ENCODE results near the gene PON1.

Gene PON1

GRCh38 chr7:95261895-95262415, 62.4 kb downstream of the PON1 start:
- peaks cover 3% of the 10 kb centered on the region; the same call in 1 of the 2 replicates for H3K4me1 ChIP-seq (ENCODE audit: control insufficient read depth, insufficient read depth, low read length)
- no peaks in the 10 kb centered on the region for H3K9me3 ChIP-seq (ENCODE audit: control insufficient read depth, insufficient read depth, low read depth, low read length)
- no peak overlapping the region for H3K4me3 ChIP-seq (ENCODE audit: low read depth, low read length)
- no peak overlapping the region for H3K9ac ChIP-seq (ENCODE audit: low read length)
- H3K27me3 ChIP-seq (ENCODE audit: control insufficient read depth, insufficient read depth, low read length): no peaks in the 10 kb centered on the region
- H3K36me3 ChIP-seq (ENCODE audit: control insufficient read depth, insufficient read depth, low read length): no peaks in the 10 kb centered on the region
- H3K27ac ChIP-seq (ENCODE audit: low read depth, low read length): no peak overlapping the region

DNA sequence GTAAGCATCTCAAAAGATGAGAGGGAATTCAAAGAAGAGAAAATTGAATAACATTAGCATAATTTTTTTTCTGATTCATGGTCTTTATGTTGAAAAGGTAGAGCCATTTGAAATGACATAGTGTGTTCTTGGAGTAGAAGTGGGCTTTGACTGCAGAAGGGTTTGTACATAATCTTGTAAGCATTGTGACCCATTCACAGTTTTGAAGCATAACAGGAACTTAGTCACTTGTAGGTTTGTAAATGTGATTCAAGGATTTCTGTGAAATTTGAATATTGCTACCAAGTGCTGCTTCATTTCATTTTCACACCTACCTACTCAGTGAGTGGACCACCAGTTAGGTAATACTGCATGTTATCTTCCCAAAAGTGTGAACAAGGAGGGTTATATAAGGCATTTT, 68.6 kb downstream of the PON1 start:
- no peaks in the 10 kb centered on the region for H3K27me3 ChIP-seq (ENCODE audit: control insufficient read depth, insufficient read depth, low read length)
- no peaks in the 10 kb centered on the region; the same call in 1 of the 2 replicates for H3K36me3 ChIP-seq (ENCODE audit: control insufficient read depth, insufficient read depth, low read length)
- no peaks in the 10 kb centered on the region for H3K4me1 ChIP-seq (ENCODE audit: control insufficient read depth, insufficient read depth, low read length)
- H3K9ac ChIP-seq (ENCODE audit: low read length): no peak overlapping the region
- H3K4me3 ChIP-seq (ENCODE audit: low read depth, low read length): no peak overlapping the region
- no peaks in the 10 kb centered on the region for H3K9me3 ChIP-seq (ENCODE audit: control insufficient read depth, insufficient read depth, low read depth, low read length)
- H3K27ac ChIP-seq (ENCODE audit: low read depth, low read length): no peak overlapping the region

DNA sequence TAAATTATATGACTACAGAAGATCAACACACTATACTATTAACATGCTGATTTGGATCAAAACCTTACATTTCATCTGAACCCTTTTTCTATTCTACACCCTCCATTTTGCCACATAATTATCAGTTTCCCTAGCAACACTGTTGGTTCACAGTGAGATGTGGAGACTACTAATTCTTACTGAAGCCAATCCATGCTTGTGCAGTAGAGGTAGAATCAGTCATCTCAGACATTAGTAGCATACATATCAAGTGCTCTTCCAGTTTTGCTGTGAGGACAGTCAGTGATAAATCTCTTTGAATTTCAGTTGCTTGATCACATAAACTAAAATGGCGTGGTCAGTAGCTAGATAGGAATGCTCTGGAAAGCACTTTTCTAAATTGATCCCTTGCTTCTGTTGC, 70.3 kb downstream of the PON1 start:
- no peaks in the 10 kb centered on the region for H3K27me3 ChIP-seq (ENCODE audit: control insufficient read depth, insufficient read depth, low read length)
- no peak overlapping the region for H3K27ac ChIP-seq (ENCODE audit: low read depth, low read length)
- H3K36me3 ChIP-seq (ENCODE audit: control insufficient read depth, insufficient read depth, low read length): no peaks in the 10 kb centered on the region; the same call in 1 of the 2 replicates
- H3K9ac ChIP-seq (ENCODE audit: low read length): no peak overlapping the region
- no peak overlapping the region for H3K4me3 ChIP-seq (ENCODE audit: low read depth, low read length)
- no peaks in the 10 kb centered on the region for H3K4me1 ChIP-seq (ENCODE audit: control insufficient read depth, insufficient read depth, low read length)
- H3K9me3 ChIP-seq (ENCODE audit: control insufficient read depth, insufficient read depth, low read depth, low read length): no peaks in the 10 kb centered on the region

DNA sequence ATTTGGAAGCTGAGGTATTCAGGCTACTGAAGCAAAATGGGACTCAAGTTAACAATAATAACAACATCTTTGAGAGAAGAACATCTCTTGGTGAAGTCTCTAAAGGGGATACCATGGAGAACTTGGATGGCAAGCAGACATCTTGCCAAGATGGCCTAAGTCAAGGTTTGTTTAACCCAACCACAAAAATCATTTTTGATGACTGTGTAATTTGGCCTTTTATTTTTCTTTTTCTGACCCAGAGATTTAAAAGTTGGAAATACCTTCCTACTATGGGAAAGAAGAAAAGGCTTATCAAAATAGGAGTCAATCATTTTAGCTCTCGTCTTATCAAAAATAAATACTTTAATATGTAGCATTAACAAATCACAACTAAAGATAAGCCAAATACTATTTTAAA, 72.4 kb downstream of the PON1 start:
- H3K9ac ChIP-seq (ENCODE audit: low read length): no peak overlapping the region
- H3K36me3 ChIP-seq (ENCODE audit: control insufficient read depth, insufficient read depth, low read length): no peaks in the 10 kb centered on the region; the same call in 1 of the 2 replicates
- no peaks in the 10 kb centered on the region for H3K27me3 ChIP-seq (ENCODE audit: control insufficient read depth, insufficient read depth, low read length)
- H3K27ac ChIP-seq (ENCODE audit: low read depth, low read length): no peak overlapping the region
- H3K4me1 ChIP-seq (ENCODE audit: control insufficient read depth, insufficient read depth, low read length): peaks cover 3% of the 10 kb centered on the region; the same call in 1 of the 2 replicates
- H3K9me3 ChIP-seq (ENCODE audit: control insufficient read depth, insufficient read depth, low read depth, low read length): no peaks in the 10 kb centered on the region
- no peak overlapping the region for H3K4me3 ChIP-seq (ENCODE audit: low read depth, low read length)

DNA sequence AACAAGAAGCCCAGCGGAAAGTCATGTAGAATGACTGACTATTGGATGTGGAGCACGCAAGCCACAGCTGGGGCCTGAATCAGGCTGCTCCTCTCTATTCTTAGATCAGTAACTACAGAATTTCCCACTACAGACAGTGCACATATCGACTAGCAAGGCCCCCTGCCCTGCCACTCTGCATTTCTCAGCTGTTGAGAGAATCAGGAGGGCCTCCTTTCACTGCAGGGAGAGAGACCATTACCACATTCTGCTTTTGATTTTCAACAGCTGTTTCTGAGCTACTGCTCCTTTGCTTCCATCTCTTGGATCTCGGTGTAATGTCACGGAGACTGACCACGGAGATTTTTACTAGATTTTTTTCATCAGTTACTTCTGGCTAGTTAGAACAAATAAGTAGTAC, 73.8 kb downstream of the PON1 start:
- no peaks in the 10 kb centered on the region for H3K9me3 ChIP-seq (ENCODE audit: control insufficient read depth, insufficient read depth, low read depth, low read length)
- peaks cover 16% of the 10 kb centered on the region for H3K4me1 ChIP-seq (ENCODE audit: control insufficient read depth, insufficient read depth, low read length)
- no peaks in the 10 kb centered on the region; the same call in 1 of the 2 replicates for H3K36me3 ChIP-seq (ENCODE audit: control insufficient read depth, insufficient read depth, low read length)
- H3K9ac ChIP-seq (ENCODE audit: low read length): no peak overlapping the region
- no peak overlapping the region for H3K27ac ChIP-seq (ENCODE audit: low read depth, low read length)
- no peak overlapping the region for H3K4me3 ChIP-seq (ENCODE audit: low read depth, low read length)
- H3K27me3 ChIP-seq (ENCODE audit: control insufficient read depth, insufficient read depth, low read length): no peaks in the 10 kb centered on the region

Data from HUES6 (cell line).